ENCODE results near the gene ARPC3. TPM values are rescaled to one million over a fixed set of nuclear protein-coding genes. Genes with fewer than 3 reads are reported as not detected.
"Not testable (repeated sequence)": the region's sequence is repeated elsewhere in the genome, so short reads cannot be mapped to it uniquely, and the experiment has no call there.

ARPC3 gene
- total and polyA plus RNA-seq, 10 of the 15 experiments (the other 5 are each of a cell fraction or from before 2014, with no cell fraction given): 81.6 to 890 (median 564) TPM

- H3K9ac ChIP-seq (ENCODE audit: control insufficient read depth, insufficient read depth, low read length); H3K4me3 ChIP-seq; intact Hi-C loops (cut with micrococcal nuclease; ENCODE audit: unreplicated experiment); POLR2A ChIA-PET; FAIRE-seq; ATAC-seq; H3K36me3 ChIP-seq (ENCODE audit: control insufficient read depth in 2 of 2, insufficient read depth in 2 of 2, low read length in 1 of 2); RAD21 ChIA-PET (ENCODE audit: unreplicated experiment); DNase-seq (ENCODE audit: low read depth, low spot score); H3K4me2 ChIP-seq (ENCODE audit: control insufficient read depth, insufficient read depth); H3K79me2 ChIP-seq (ENCODE audit: control insufficient read depth, insufficient read depth, low read length); BruUV-seq (replicated peaks); H3K27me3 ChIP-seq (replicated peaks in 1 of 2; ENCODE audit: control insufficient read depth in 2 of 2, insufficient read depth in 2 of 2, low read length in 1 of 2); H3K9me3 ChIP-seq (replicated peaks; ENCODE audit: control insufficient read depth, insufficient read depth, low read length); H3K27ac ChIP-seq (ENCODE audit: control insufficient read depth, insufficient read depth); in situ Hi-C loops (cut with MboI); H4K20me1 ChIP-seq (ENCODE audit: control insufficient read depth, insufficient read depth); H2AFZ ChIP-seq (ENCODE audit: control insufficient read depth, low read depth, low read length): not testable (repeated sequence)
- CTCF ChIA-PET: interaction anchor here (1.0 kb wide), 1 partner anchor 139 kb away, joined by 3 read pairs; no protein-coding TSS in a partner anchor
- 80% methylated on average over 5 of the region's 5 CpGs for WGBS (ENCODE audit: insufficient coverage, insufficient replicate concordance, low lambda C conversion rate, missing lambda C conversion rate)
- peak; percentile 70; the same call in 1 of the 2 replicates for TF ChIP-seq ZBTB40 (IDR thresholded peaks at IDR 0.05; ENCODE audit: borderline replicate concordance)
- SMC1A ChIA-PET (ENCODE audit: uncharacterized antibody, unreplicated experiment): interaction anchor here (1.4 kb wide), 1 partner anchor 139 kb away, joined by 3 read pairs; no protein-coding TSS in a partner anchor
- peaks cover 11% of the 10 kb centered on the region for H3K4me1 ChIP-seq (ENCODE audit: control insufficient read depth, insufficient read depth, low read length)
Measured at GRCh38 chr12:110461189-110461588, 11.1 kb upstream of the ARPC3 start.

Measured in GM12878 (cell line).